ENCODE data around the gene CLEC16A. TPM values are rescaled to one million over a fixed set of nuclear protein-coding genes. Genes with fewer than 3 reads are reported as not detected.

The CLEC16A gene
- total and polyA plus RNA-seq, 2 donors (not counting 1 experiment from before 2014, with no cell fraction given) = 21.9 to 79.5 TPM

DNA sequence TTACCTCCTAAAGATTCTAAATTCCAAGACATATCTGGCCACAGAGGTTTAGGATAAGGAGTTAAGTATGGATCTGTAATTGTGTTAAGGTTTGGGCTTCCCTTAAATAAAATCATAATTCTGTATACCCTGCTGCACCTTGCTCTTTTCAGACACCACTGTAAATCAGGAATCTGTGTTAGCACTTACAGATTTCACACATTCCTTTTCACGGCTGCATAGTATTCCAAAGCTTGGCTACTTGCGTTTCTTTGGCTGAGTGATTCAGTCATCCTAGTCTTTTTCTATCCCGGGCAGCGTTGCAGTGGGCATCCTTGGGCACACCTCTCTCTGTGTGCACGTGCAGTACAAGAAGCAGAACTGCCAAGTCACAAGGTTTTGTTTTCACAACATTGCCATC, 205.8 kb downstream of the CLEC16A start:
- Histone ChIP-seq H3K9ac (ENCODE audit: low read length) (no peak overlapping the region), H3K4me1 (ENCODE audit: control insufficient read depth in 2 of 2, insufficient read depth in 2 of 2, low read length in 2 of 2) (no peaks in the 10 kb centered on the region), H3K36me3 (replicated peaks in 1 of 2; ENCODE audit: control extremely low read depth in 1 of 2, control insufficient read depth in 1 of 2, extremely low read depth in 1 of 2, insufficient read depth in 2 of 2, low read length in 1 of 2) (peaks cover 0 to 4% of the 10 kb centered on the region in 2 experiments), H2AFZ (ENCODE audit: insufficient read depth, low read depth, low read length, poor library complexity, severe bottlenecking) (no peak overlapping the region), H3K4me3 (ENCODE audit: control extremely low read depth in 1 of 5, extremely low read depth in 1 of 5, insufficient read depth in 1 of 5, low read depth in 2 of 5, low read length in 4 of 5) (no peak overlapping the region), H3K27me3 (replicated peaks in 1 of 4; ENCODE audit: control extremely low read depth in 1 of 4, control insufficient read depth in 3 of 4, insufficient read depth in 4 of 4, low read length in 3 of 4) (no peaks in the 10 kb centered on the region), H3K9me3 (ENCODE audit: control extremely low read depth in 1 of 3, control insufficient read depth in 2 of 3, insufficient read depth in 1 of 3, low read length in 2 of 3) (no peaks in the 10 kb centered on the region), H3K27ac (ENCODE audit: low read length in 2 of 2) (no peak overlapping the region), H3K4me2 (replicated peaks; ENCODE audit: low read depth, low read length, poor library complexity, severe bottlenecking) (no peak overlapping the region), H4K20me1 (ENCODE audit: control insufficient read depth, insufficient read depth, low read length, poor library complexity, severe bottlenecking) (no peaks in the 10 kb centered on the region), H3K79me2 (ENCODE audit: control insufficient read depth, insufficient read depth, low read length) (no peaks in the 10 kb centered on the region)
- Mint-ChIP-seq H3K9me3 (ENCODE audit: insufficient read depth) (no peaks in the 10 kb centered on the region), H3K4me1 (peaks cover 5% of the 10 kb centered on the region), H3K27me3 (no peaks in the 10 kb centered on the region), H3K27ac (no peak overlapping the region), H3K4me3 (no peak overlapping the region)
- POLR2A ChIA-PET = no interaction called here
- DNase-seq (no peak), ATAC-seq (ENCODE audit: low read depth) (no peak)
- TF ChIP-seq CTCF (IDR thresholded peaks at IDR 0.05) = no peak
- TF ChIP-seq EZH2 (IDR thresholded peaks at IDR 0.05; ENCODE audit: borderline replicate concordance, insufficient read depth, low read depth, low read length, poor library complexity, severe bottlenecking) = no peak
- 100% methylated on average over 5 of the region's 5 CpGs for WGBS (ENCODE audit: insufficient coverage)
- intact Hi-C loops (cut with micrococcal nuclease) = no loop called here
- CTCF ChIA-PET = interaction anchor here (0.7 to 0.9 kb wide), 2 partner anchors 12 to 18 kb away, joined by 3 to 4 read pairs; no protein-coding TSS in a partner anchor

- Histone ChIP-seq H3K4me1 (ENCODE audit: control insufficient read depth in 2 of 2, insufficient read depth in 2 of 2, low read length in 2 of 2) (peaks cover 0 to under 1% of the 10 kb centered on the region in 2 donors), H3K79me2 (ENCODE audit: control insufficient read depth, insufficient read depth, low read length) (no peaks in the 10 kb centered on the region), H3K4me2 (replicated peaks; ENCODE audit: low read depth, low read length, poor library complexity, severe bottlenecking) (no peak overlapping the region), H4K20me1 (ENCODE audit: control insufficient read depth, insufficient read depth, low read length, poor library complexity, severe bottlenecking) (no peaks in the 10 kb centered on the region), H3K36me3 (replicated peaks in 1 of 2; ENCODE audit: control extremely low read depth in 1 of 2, control insufficient read depth in 1 of 2, extremely low read depth in 1 of 2, insufficient read depth in 2 of 2, low read length in 1 of 2) (peaks cover 3 to 4% of the 10 kb centered on the region in 2 experiments), H3K9me3 (ENCODE audit: control extremely low read depth in 1 of 3, control insufficient read depth in 2 of 3, insufficient read depth in 1 of 3, low read length in 2 of 3) (no peaks in the 10 kb centered on the region), H3K4me3 (ENCODE audit: control extremely low read depth in 1 of 5, extremely low read depth in 1 of 5, insufficient read depth in 1 of 5, low read depth in 2 of 5, low read length in 4 of 5) (no peak overlapping the region), H3K9ac (ENCODE audit: low read length) (no peak overlapping the region), H3K27me3 (replicated peaks in 1 of 4; ENCODE audit: control extremely low read depth in 1 of 4, control insufficient read depth in 3 of 4, insufficient read depth in 4 of 4, low read length in 3 of 4) (no peaks in the 10 kb centered on the region), H3K27ac (ENCODE audit: low read length in 2 of 2) (no peak overlapping the region), H2AFZ (ENCODE audit: insufficient read depth, low read depth, low read length, poor library complexity, severe bottlenecking) (no peak overlapping the region)
- ATAC-seq (ENCODE audit: low read depth) (no peak), DNase-seq (no peak)
- Mint-ChIP-seq H3K9me3 (ENCODE audit: insufficient read depth) (no peaks in the 10 kb centered on the region), H3K4me3 (no peak overlapping the region), H3K4me1 (peaks cover 8% of the 10 kb centered on the region), H3K27ac (no peak overlapping the region), H3K27me3 (no peaks in the 10 kb centered on the region)
- TF ChIP-seq EZH2 (IDR thresholded peaks at IDR 0.05; ENCODE audit: borderline replicate concordance, insufficient read depth, low read depth, low read length, poor library complexity, severe bottlenecking) (no peak), CTCF (IDR thresholded peaks at IDR 0.05) (no peak)
- POLR2A ChIA-PET = interaction anchor here (0.6 kb wide), 1 partner anchor 127 kb away, joined by 3 read pairs; no protein-coding TSS in a partner anchor
- CTCF ChIA-PET = interaction anchor here (1.1 kb wide), 1 partner anchor 104 kb away, joined by 4 read pairs; the partner anchor contains the start of gene SOCS1
- WGBS (ENCODE audit: insufficient coverage) = 100% methylated on average over 8 of the region's 9 CpGs
- intact Hi-C loops (cut with micrococcal nuclease) = no loop called here
Measured at GRCh38 chr16:11151156-11151884, 207.0 kb downstream of the CLEC16A start.
